IMR-90 (cell line): Measurements from ENCODE around the gene BTRC.

Experiments
- BHLHE40 ChIP-seq: fragments of 150-350 bp; IDR thresholded peaks from 2 replicates; pipeline ENCODE4 v1.6.1; 2016; ENCODE audit warnings: mild to moderate bottlenecking, low read depth, low read length
- MXI1 ChIP-seq: IDR thresholded peaks from 2 replicates; pipeline ENCODE4 v1.6.1; 2012; ENCODE audit warnings: low read depth, mild to moderate bottlenecking, low read length, moderate library complexity, borderline replicate concordance
- POLR2A ChIP-seq: IDR thresholded peaks from 2 replicates; pipeline ENCODE4 v1.6.1; 2012; ENCODE audit warnings: mild to moderate bottlenecking, low read depth, low read length
- RCOR1 ChIP-seq: IDR thresholded peaks from 2 replicates; pipeline ENCODE4 v1.6.1; 2012; ENCODE audit warnings: mild to moderate bottlenecking, low read length, improper control_type of control experiment; ENCODE audit not compliant: insufficient replicate concordance
- RFX5 ChIP-seq: IDR thresholded peaks from 2 replicates; pipeline ENCODE4 v1.8.0; 2012; ENCODE audit warnings: low read depth, mild to moderate bottlenecking, low read length, moderate library complexity
- SMC3 ChIP-seq: fragments of 150-350 bp; IDR thresholded peaks from 2 replicates; pipeline ENCODE4 v1.6.1; 2016; ENCODE audit warnings: low read depth, mild to moderate bottlenecking, antibody characterized with exemption, low read length, moderate library complexity
- USF2 ChIP-seq: fragments of 150-350 bp; IDR thresholded peaks from 2 replicates; pipeline ENCODE4 v1.6.1; 2017; ENCODE audit warnings: mild to moderate bottlenecking, antibody characterized with exemption, low read length, low read depth
- TF ChIP-seq, protein P1 (sequence below): conservative IDR thresholded peaks from 2 replicates; pipeline ENCODE4 v1.5.1; 2012; ENCODE audit warnings: mild to moderate bottlenecking, low read depth, low read length, improper control_type of control experiment

GRCh38 chr10:101566333-101567164 lies 212.6 kb downstream of the BTRC start:
- TF ChIP-seq, protein P1, sequence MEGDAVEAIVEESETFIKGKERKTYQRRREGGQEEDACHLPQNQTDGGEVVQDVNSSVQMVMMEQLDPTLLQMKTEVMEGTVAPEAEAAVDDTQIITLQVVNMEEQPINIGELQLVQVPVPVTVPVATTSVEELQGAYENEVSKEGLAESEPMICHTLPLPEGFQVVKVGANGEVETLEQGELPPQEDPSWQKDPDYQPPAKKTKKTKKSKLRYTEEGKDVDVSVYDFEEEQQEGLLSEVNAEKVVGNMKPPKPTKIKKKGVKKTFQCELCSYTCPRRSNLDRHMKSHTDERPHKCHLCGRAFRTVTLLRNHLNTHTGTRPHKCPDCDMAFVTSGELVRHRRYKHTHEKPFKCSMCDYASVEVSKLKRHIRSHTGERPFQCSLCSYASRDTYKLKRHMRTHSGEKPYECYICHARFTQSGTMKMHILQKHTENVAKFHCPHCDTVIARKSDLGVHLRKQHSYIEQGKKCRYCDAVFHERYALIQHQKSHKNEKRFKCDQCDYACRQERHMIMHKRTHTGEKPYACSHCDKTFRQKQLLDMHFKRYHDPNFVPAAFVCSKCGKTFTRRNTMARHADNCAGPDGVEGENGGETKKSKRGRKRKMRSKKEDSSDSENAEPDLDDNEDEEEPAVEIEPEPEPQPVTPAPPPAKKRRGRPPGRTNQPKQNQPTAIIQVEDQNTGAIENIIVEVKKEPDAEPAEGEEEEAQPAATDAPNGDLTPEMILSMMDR = 0 out of 2 replicates have a peak, but pooled peaks have one; percentile 2
- TF ChIP-seq RFX5 (no peak), RCOR1 (no peak), POLR2A (no peak), USF2 (no peak), BHLHE40 (no peak), MXI1 (no peak), SMC3 (no peak)
